GM23248 (cell line): ENCODE data around the gene INHBB.

Experiments used
- EZH2 ChIP-seq: fragments of 200-600 bp; sonication (generic); IDR thresholded peaks from 2 replicates; pipeline ENCODE4 v1.6.1; 2018; ENCODE audit warnings: antibody characterized with exemption, mild to moderate bottlenecking; ENCODE audit not compliant: insufficient read depth, poor library complexity, severe bottlenecking
- EZH2phosphoT487 ChIP-seq: fragments of 200-600 bp; sonication (generic); IDR thresholded peaks from 2 replicates; pipeline ENCODE4 v1.6.1; 2018; ENCODE audit warnings: antibody characterized with exemption, moderate library complexity, mild to moderate bottlenecking, low read depth; ENCODE audit not compliant: insufficient read depth

- TF ChIP-seq EZH2phosphoT487 (no peak), EZH2 (no peak)
These were observed 328 bp upstream of the INHBB start for GRCh38 chr2:120345608-120346007.
